ENCODE results near the gene SPSB3. TPM values are rescaled to one million over a fixed set of nuclear protein-coding genes. Genes with fewer than 3 reads are reported as not detected.

Gene SPSB3
- total RNA-seq, 1 donor from 2014 or later: 51.2 TPM

GRCh38 chr16:1763521-1764511 lies 18.6 kb downstream of the SPSB3 start:
- TF ChIP-seq CTCF (conservative IDR thresholded peaks at IDR 0.05): peak; percentile 69
- Mint-ChIP-seq H3K9me3 (no peaks in the 10 kb centered on the region), H3K36me3 (no peaks in the 10 kb centered on the region), H3K4me3 (no peak overlapping the region), H3K27ac (no peak overlapping the region), H3K27me3 (no peaks in the 10 kb centered on the region), H3K4me1 (ENCODE audit: unreplicated experiment) (no peaks in the 10 kb centered on the region)
- DNase-seq (ENCODE audit: extremely low spot score, unreplicated experiment): no peak

GRCh38 chr16:1762879-1763520 lies 19.4 kb downstream of the SPSB3 start:
- no peak overlapping the region for H3K4me3 Mint-ChIP-seq
- no peaks in the 10 kb centered on the region for H3K4me1 Mint-ChIP-seq (ENCODE audit: unreplicated experiment)
- no peaks in the 10 kb centered on the region for H3K9me3 Mint-ChIP-seq
- no peak overlapping the region for H3K27ac Mint-ChIP-seq
- no peak for TF ChIP-seq CTCF (conservative IDR thresholded peaks at IDR 0.05)
- no peak for DNase-seq (ENCODE audit: extremely low spot score, unreplicated experiment)
- H3K27me3 Mint-ChIP-seq: no peaks in the 10 kb centered on the region
- H3K36me3 Mint-ChIP-seq: no peaks in the 10 kb centered on the region

GRCh38 chr16:1762196-1762878 lies 20.0 kb downstream of the SPSB3 start:
- DNase-seq (ENCODE audit: extremely low spot score, unreplicated experiment): no peak
- H3K36me3 Mint-ChIP-seq: no peaks in the 10 kb centered on the region
- no peaks in the 10 kb centered on the region for H3K9me3 Mint-ChIP-seq
- H3K4me1 Mint-ChIP-seq (ENCODE audit: unreplicated experiment): no peaks in the 10 kb centered on the region
- H3K27me3 Mint-ChIP-seq: no peaks in the 10 kb centered on the region
- no peak overlapping the region for H3K27ac Mint-ChIP-seq
- H3K4me3 Mint-ChIP-seq: no peak overlapping the region
- TF ChIP-seq CTCF (conservative IDR thresholded peaks at IDR 0.05): no peak

- no peak for TF ChIP-seq CTCF (conservative IDR thresholded peaks at IDR 0.05)
- Mint-ChIP-seq H3K27me3 (no peaks in the 10 kb centered on the region), H3K4me1 (ENCODE audit: unreplicated experiment) (no peaks in the 10 kb centered on the region), H3K4me3 (no peak overlapping the region), H3K9me3 (no peaks in the 10 kb centered on the region), H3K27ac (no peak overlapping the region), H3K36me3 (no peaks in the 10 kb centered on the region)
- DNase-seq (ENCODE audit: extremely low spot score, unreplicated experiment): no peak
These were observed 20.6 kb downstream of the SPSB3 start for GRCh38 chr16:1761751-1762150.

GRCh38 chr16:1760911-1761310 lies 21.5 kb downstream of the SPSB3 start:
- no peaks in the 10 kb centered on the region for H3K4me1 Mint-ChIP-seq (ENCODE audit: unreplicated experiment)
- no peaks in the 10 kb centered on the region for H3K36me3 Mint-ChIP-seq
- H3K4me3 Mint-ChIP-seq: no peak overlapping the region
- no peak for DNase-seq (ENCODE audit: extremely low spot score, unreplicated experiment)
- H3K9me3 Mint-ChIP-seq: no peaks in the 10 kb centered on the region
- H3K27me3 Mint-ChIP-seq: no peaks in the 10 kb centered on the region
- no peak for TF ChIP-seq CTCF (conservative IDR thresholded peaks at IDR 0.05)
- H3K27ac Mint-ChIP-seq: no peak overlapping the region
